Left ventricle myocardium superior (tissue), 1 donor: ENCODE data around the gene SPEM2. TPM values are rescaled to one million over a fixed set of nuclear protein-coding genes. Genes with fewer than 3 reads are reported as not detected.
A peak's percentile ranks its signal among the peaks of the same experiment; 100 is the strongest.

ENCODE experiments used
- ATAC-seq: fragments of 200-7000 bp; cut with Tn5 transposase; one replicate; pipeline ENCODE4 v1.9.1; 2020; ENCODE audit warnings: mild to moderate bottlenecking, moderate library complexity
- DNase-seq: peaks from one replicate; pipeline ENCODE4 v3.0.0-alpha.2; 2020
- intact Hi-C: fragments of 100-400 bp; cut with micrococcal nuclease; formaldehyde crosslinking; loops from one replicate; pipeline ENCODE4 v1.11.0; 2022
- total RNA-seq: library from RNA; stranded (reverse); fragmentation: NEBNext Ultra II Directional; extraction: Animal tissue kit (Norgen Biotek cat#: 25700); gene quantifications from one replicate; pipeline ENCODE4 v1.2.1, GENCODE V29; 2021
- donor health status: DM: no; HTN: yes; CAD: no; lungs with severe emphysema.

SPEM2 gene
- total RNA-seq, 1 donor from 2014 or later, result not detected

GRCh38 chr17:7417056-7417655, 8.3 kb upstream of the SPEM2 start:
- DNase-seq (no peak), ATAC-seq (no peak)
- intact Hi-C loops, result no loop called here

GRCh38 chr17:7418472-7419152, 6.8 kb upstream of the SPEM2 start:
- no peak for ATAC-seq
- DNase-seq, result no peak
- intact Hi-C loops, result no loop called here

- intact Hi-C loops, result no loop called here
- DNase-seq, result no peak
- ATAC-seq, result no peak
Observed at GRCh38 chr17:7419819-7420610, 5.4 kb upstream of the SPEM2 start, which contains the start of gene SPEM1. SPEM1 (plus strand) TSS chr17:7420324; CDS start chr17:7420385, 61 bp downstream.

- DNase-seq, result no peak
- intact Hi-C loops, result no loop called here
- ATAC-seq, result no peak
Observed at GRCh38 chr17:7421186-7421585, 4.2 kb upstream of the SPEM2 start.

GRCh38 chr17:7423679-7424078, 1.7 kb upstream of the SPEM2 start:
- ATAC-seq, result no peak

GRCh38 chr17:7425756-7426155, 340 bp downstream of the SPEM2 start:
- ATAC-seq (no peak), DNase-seq (no peak)
- intact Hi-C loops, result no loop called here

More at GRCh38 chr17:7423679-7424078, 1.7 kb upstream of the SPEM2 start:
- no peak for DNase-seq
- intact Hi-C loops, result no loop called here

GRCh38 chr17:7426203-7426863, 917 bp downstream of the SPEM2 start:
- DNase-seq (no peak), ATAC-seq (no peak)
- intact Hi-C loops, result no loop called here

- intact Hi-C loops, result no loop called here
- DNase-seq, result no peak
- no peak for ATAC-seq
Observed at GRCh38 chr17:7426896-7427489, 1.6 kb downstream of the SPEM2 start.

GRCh38 chr17:7427549-7427948, 2.1 kb downstream of the SPEM2 start:
- DNase-seq (no peak), ATAC-seq (no peak)
- intact Hi-C loops, result no loop called here

GRCh38 chr17:7428557-7428956, 3.1 kb downstream of the SPEM2 start, which contains the start of gene SPEM3:
SPEM3 (plus strand) TSS chr17:7428857; CDS start chr17:7428903, 46 bp downstream.
- no peak for DNase-seq
- intact Hi-C loops, result no loop called here
- no peak for ATAC-seq

GRCh38 chr17:7429722-7430121, 4.3 kb downstream of the SPEM2 start:
- ATAC-seq (no peak), DNase-seq (no peak)
- intact Hi-C loops, result no loop called here

GRCh38 chr17:7431231-7431630, 5.8 kb downstream of the SPEM2 start:
- ATAC-seq (no peak), DNase-seq (no peak)
- intact Hi-C loops, result no loop called here

- intact Hi-C loops, result no loop called here
- DNase-seq (no peak), ATAC-seq (no peak)
Observed at GRCh38 chr17:7432296-7432695, 6.9 kb downstream of the SPEM2 start.

GRCh38 chr17:7435676-7436555, 10.5 kb downstream of the SPEM2 start:
- intact Hi-C loops, result no loop called here
- DNase-seq (peak; percentile 62), ATAC-seq (peak; percentile 4)

- DNase-seq (peak; percentile 92), ATAC-seq (peak; percentile 80)
- intact Hi-C loops, result no loop called here
Observed at GRCh38 chr17:7436556-7437368, 11.3 kb downstream of the SPEM2 start.

GRCh38 chr17:7437369-7437863, 12.0 kb downstream of the SPEM2 start:
- intact Hi-C loops, result no loop called here
- DNase-seq (no peak), ATAC-seq (peak; percentile 0)

- ATAC-seq, result peak; percentile 20
- intact Hi-C loops, result no loop called here
- DNase-seq, result peak; percentile 87
Observed at GRCh38 chr17:7437950-7438614, 12.7 kb downstream of the SPEM2 start.
